ENCODE measurements around the gene CACNA1F.

GRCh38 chrX:49270249-49270921, 37.2 kb upstream of the CACNA1F start:
- TF ChIP-seq CTCF (IDR thresholded peaks at IDR 0.05) (no peak), EP300 (IDR thresholded peaks at IDR 0.05) (no peak)

Data from suprapubic skin (tissue), 3 donors.